Parathyroid adenoma (tissue), 2 donors: ENCODE data around the gene ZNF281.

Experiments
- H2AFZ ChIP-seq: fragments of 300-600 bp; sonication (generic); one replicate; pipeline ENCODE4 v1.7.0; 2017; ENCODE audit warnings: antibody characterized with exemption, mild to moderate bottlenecking
- H3K27ac ChIP-seq: fragments of 300-600 bp; sonication (generic); one replicate; pipeline ENCODE4 v1.7.0; 2017
- H3K27me3 ChIP-seq: fragments of 300-600 bp; sonication (generic); one replicate; pipeline ENCODE4 v1.7.0; 2017; ENCODE audit warnings: low read length; ENCODE audit not compliant: control insufficient read depth, insufficient read depth
- H3K36me3 ChIP-seq: fragments of 300-600 bp; sonication (generic); one replicate; pipeline ENCODE4 v1.7.0; 2017; ENCODE audit warnings: low read length; ENCODE audit not compliant: control insufficient read depth, insufficient read depth
- H3K4me1 ChIP-seq: fragments of 300-600 bp; sonication (generic); one replicate; pipeline ENCODE4 v1.7.0; 2017; ENCODE audit warnings: control low read depth
- H3K4me2 ChIP-seq: fragments of 300-600 bp; sonication (generic); one replicate; pipeline ENCODE4 v1.7.0; 2017; ENCODE audit warnings: low read length
- H3K4me3 ChIP-seq: fragments of 300-600 bp; sonication (generic); one replicate; pipeline ENCODE4 v1.7.0; 2017; ENCODE audit warnings: low read depth, low read length
- H3K79me2 ChIP-seq: fragments of 300-600 bp; sonication (generic); one replicate; pipeline ENCODE4 v1.7.0; 2017; ENCODE audit warnings: control low read depth
- H3K9ac ChIP-seq: fragments of 300-600 bp; sonication (generic); one replicate; pipeline ENCODE4 v1.7.0; 2017; ENCODE audit warnings: mild to moderate bottlenecking
- H3K9me3 ChIP-seq: fragments of 300-600 bp; sonication (generic); one replicate; pipeline ENCODE4 v1.7.0; 2017; ENCODE audit warnings: low read length; ENCODE audit not compliant: control insufficient read depth
- CTCF ChIP-seq: fragments of 300-600 bp; sonication (generic); IDR thresholded peaks from one replicate; pipeline ENCODE4 v1.7.0; 2017; ENCODE audit warnings: antibody characterized with exemption, mild to moderate bottlenecking
- donor health status: primary hyperparathyroidism.

Gene ZNF281

GRCh38 chr1:200409761-200410565 lies at the start of gene ZNF281:
ZNF281 (minus strand) TSS chr1:200410036; CDS start chr1:200409705, 331 bp downstream.
- Histone ChIP-seq H3K9ac (peak within 1 kb of the TSS; percentile 28), H3K4me1 (no peaks in the 10 kb centered on the region), H3K9me3 (no peaks in the 10 kb centered on the region), H3K27me3 (no peaks in the 10 kb centered on the region), H3K27ac (peak within 1 kb of the TSS; percentile 59), H3K36me3 (no peaks in the 10 kb centered on the region), H3K4me2 (peak within 1 kb of the TSS; percentile 93), H2AFZ (peak within 1 kb of the TSS; percentile 94), H3K4me3 (peak within 1 kb of the TSS; percentile 98), H3K79me2 (peaks cover 4% of the 10 kb centered on the region)
- no peak for TF ChIP-seq CTCF

- Histone ChIP-seq H3K9ac (no peak overlapping the region), H2AFZ (no peak overlapping the region), H3K9me3 (no peaks in the 10 kb centered on the region), H3K4me2 (no peak overlapping the region), H3K36me3 (no peaks in the 10 kb centered on the region), H3K4me1 (no peaks in the 10 kb centered on the region), H3K4me3 (no peak overlapping the region), H3K79me2 (no peaks in the 10 kb centered on the region), H3K27ac (no peak overlapping the region), H3K27me3 (no peaks in the 10 kb centered on the region)
- TF ChIP-seq CTCF, result no peak
Measured at GRCh38 chr1:200458780-200459179, 48.9 kb upstream of the ZNF281 start.

- TF ChIP-seq CTCF, result no peak
- Histone ChIP-seq H3K27me3 (no peaks in the 10 kb centered on the region), H3K9me3 (no peaks in the 10 kb centered on the region), H2AFZ (no peak overlapping the region), H3K27ac (no peak overlapping the region), H3K4me3 (no peak overlapping the region), H3K4me1 (no peaks in the 10 kb centered on the region), H3K4me2 (no peak overlapping the region), H3K79me2 (no peaks in the 10 kb centered on the region), H3K9ac (no peak overlapping the region), H3K36me3 (no peaks in the 10 kb centered on the region)
Measured at GRCh38 chr1:200457810-200458209, 48.0 kb upstream of the ZNF281 start.

- H3K36me3 ChIP-seq, result no peaks in the 10 kb centered on the region
- no peak overlapping the region for H3K4me2 ChIP-seq
- H3K9ac ChIP-seq, result no peak overlapping the region
- no peaks in the 10 kb centered on the region for H3K4me1 ChIP-seq
- TF ChIP-seq CTCF, result no peak
- H3K4me3 ChIP-seq, result no peak overlapping the region
- H3K9me3 ChIP-seq, result no peaks in the 10 kb centered on the region
- no peak overlapping the region for H2AFZ ChIP-seq
- no peak overlapping the region for H3K27ac ChIP-seq
- no peaks in the 10 kb centered on the region for H3K79me2 ChIP-seq
- no peaks in the 10 kb centered on the region for H3K27me3 ChIP-seq
Measured at GRCh38 chr1:200454425-200454824, 44.6 kb upstream of the ZNF281 start.

- H3K9me3 ChIP-seq, result no peaks in the 10 kb centered on the region
- no peaks in the 10 kb centered on the region for H3K4me1 ChIP-seq
- no peak overlapping the region for H3K4me3 ChIP-seq
- TF ChIP-seq CTCF, result no peak
- H3K4me2 ChIP-seq, result no peak overlapping the region
- no peak overlapping the region for H3K27ac ChIP-seq
- peak overlapping the region; percentile 66 for H2AFZ ChIP-seq
- no peak overlapping the region for H3K9ac ChIP-seq
- no peaks in the 10 kb centered on the region for H3K36me3 ChIP-seq
- no peaks in the 10 kb centered on the region for H3K27me3 ChIP-seq
- no peaks in the 10 kb centered on the region for H3K79me2 ChIP-seq
Measured at GRCh38 chr1:200453553-200453905, 43.7 kb upstream of the ZNF281 start.
